SJSA1 (cell line): Measurements from ENCODE around the gene MOB2. TPM values are rescaled to one million over a fixed set of nuclear protein-coding genes. Genes with fewer than 3 reads are reported as not detected.

Source experiments
- DNase-seq, 2 experiments: peaks; one replicate each; pipeline ENCODE4 v3.0.0-alpha.2; 2015 to 2020; ENCODE audit warnings: low spot score in 2 of 2, low read depth in 1 of 2
- H3K27ac ChIP-seq: fragments of 250-450 bp; sonication (Bioruptor Pico); 2 replicates; pipeline ENCODE4 v1.5.1; 2020; ENCODE audit warnings: mild to moderate bottlenecking, moderate library complexity
- H3K27me3 ChIP-seq: fragments of 250-450 bp; sonication (Bioruptor Pico); replicated peaks from 2 replicates; pipeline ENCODE4 v1.5.1; 2020; ENCODE audit warnings: mild to moderate bottlenecking, moderate library complexity
- H3K36me3 ChIP-seq: fragments of 250-450 bp; sonication (Bioruptor Pico); 2 replicates; pipeline ENCODE4 v1.5.1; 2020; ENCODE audit warnings: mild to moderate bottlenecking
- H3K4me1 ChIP-seq: fragments of 250-450 bp; sonication (Bioruptor Pico); replicated peaks from 2 replicates; pipeline ENCODE4 v1.6.1; 2021; ENCODE audit warnings: mild to moderate bottlenecking
- H3K4me3 ChIP-seq: fragments of 250-450 bp; sonication (Bioruptor Pico); 2 replicates; pipeline ENCODE4 v1.5.1; 2020; ENCODE audit warnings: mild to moderate bottlenecking
- H3K9me3 ChIP-seq: fragments of 250-450 bp; sonication (Bioruptor Pico); replicated peaks from 2 replicates; pipeline ENCODE4 v1.5.1; 2020; ENCODE audit warnings: mild to moderate bottlenecking
- total RNA-seq: library from RNA; depleted of rRNA; stranded (reverse); fragments of >200 nt; shearing (Covaris generic); gene quantifications from 2 replicates; pipeline ENCODE4 v1.2.3, GENCODE V29; 2014

The MOB2 gene
- total RNA-seq, 1 experiment from 2014 or later = 9.1 TPM

GRCh38 chr11:1452744-1453143 is 33.8 kb downstream of the MOB2 start:
- DNase-seq = no peak
- no peak overlapping the region for H3K4me3 ChIP-seq
- no peaks in the 10 kb centered on the region for H3K4me1 ChIP-seq
- H3K9me3 ChIP-seq = no peaks in the 10 kb centered on the region
- H3K27me3 ChIP-seq = no peaks in the 10 kb centered on the region
- H3K27ac ChIP-seq = no peak overlapping the region
- no peaks in the 10 kb centered on the region for H3K36me3 ChIP-seq

GRCh38 chr11:1451781-1452470 is 34.7 kb downstream of the MOB2 start:
- no peaks in the 10 kb centered on the region for H3K9me3 ChIP-seq
- DNase-seq = no peak
- no peak overlapping the region for H3K27ac ChIP-seq
- no peaks in the 10 kb centered on the region for H3K27me3 ChIP-seq
- H3K4me3 ChIP-seq = no peak overlapping the region
- H3K4me1 ChIP-seq = no peaks in the 10 kb centered on the region
- H3K36me3 ChIP-seq = no peaks in the 10 kb centered on the region

GRCh38 chr11:1450949-1451710 is 35.4 kb downstream of the MOB2 start:
- Histone ChIP-seq H3K4me1 (no peaks in the 10 kb centered on the region), H3K36me3 (no peaks in the 10 kb centered on the region), H3K27me3 (no peaks in the 10 kb centered on the region), H3K9me3 (no peaks in the 10 kb centered on the region), H3K27ac (no peak overlapping the region), H3K4me3 (no peak overlapping the region)
- DNase-seq = no peak

- no peaks in the 10 kb centered on the region for H3K36me3 ChIP-seq
- H3K4me1 ChIP-seq = no peaks in the 10 kb centered on the region
- no peak for DNase-seq
- no peak overlapping the region for H3K4me3 ChIP-seq
- H3K27ac ChIP-seq = no peak overlapping the region
- no peaks in the 10 kb centered on the region for H3K27me3 ChIP-seq
- no peaks in the 10 kb centered on the region for H3K9me3 ChIP-seq
These were observed 36.2 kb downstream of the MOB2 start for GRCh38 chr11:1450344-1450875.

GRCh38 chr11:1449490-1450243 is 36.9 kb downstream of the MOB2 start:
- no peak overlapping the region for H3K4me3 ChIP-seq

GRCh38 chr11:1448882-1449281 is 37.7 kb downstream of the MOB2 start:
- no peaks in the 10 kb centered on the region for H3K27me3 ChIP-seq
- H3K36me3 ChIP-seq = no peaks in the 10 kb centered on the region
- no peak overlapping the region for H3K4me3 ChIP-seq
- no peaks in the 10 kb centered on the region for H3K9me3 ChIP-seq
- no peak for DNase-seq
- H3K27ac ChIP-seq = no peak overlapping the region
- no peaks in the 10 kb centered on the region for H3K4me1 ChIP-seq

More at GRCh38 chr11:1449490-1450243, 36.9 kb downstream of the MOB2 start:
- Histone ChIP-seq H3K27ac (no peak overlapping the region), H3K4me1 (no peaks in the 10 kb centered on the region), H3K36me3 (no peaks in the 10 kb centered on the region), H3K9me3 (no peaks in the 10 kb centered on the region), H3K27me3 (no peaks in the 10 kb centered on the region)
- DNase-seq = no peak

GRCh38 chr11:1447845-1448825 is 38.4 kb downstream of the MOB2 start:
- Histone ChIP-seq H3K4me3 (no peak overlapping the region), H3K27ac (no peak overlapping the region), H3K9me3 (no peaks in the 10 kb centered on the region), H3K4me1 (no peaks in the 10 kb centered on the region), H3K27me3 (no peaks in the 10 kb centered on the region), H3K36me3 (no peaks in the 10 kb centered on the region)
- DNase-seq = no peak

- H3K27me3 ChIP-seq = no peaks in the 10 kb centered on the region
- no peaks in the 10 kb centered on the region for H3K36me3 ChIP-seq
- H3K9me3 ChIP-seq = no peaks in the 10 kb centered on the region
- H3K4me1 ChIP-seq = no peaks in the 10 kb centered on the region
- H3K4me3 ChIP-seq = no peak overlapping the region
- DNase-seq = no peak
- no peak overlapping the region for H3K27ac ChIP-seq
These were observed 40.0 kb downstream of the MOB2 start for GRCh38 chr11:1446623-1447022.

- no peaks in the 10 kb centered on the region for H3K4me1 ChIP-seq
- no peak overlapping the region for H3K27ac ChIP-seq
- DNase-seq = no peak
- H3K36me3 ChIP-seq = no peaks in the 10 kb centered on the region
- no peaks in the 10 kb centered on the region for H3K27me3 ChIP-seq
- H3K4me3 ChIP-seq = no peak overlapping the region
- H3K9me3 ChIP-seq = no peaks in the 10 kb centered on the region
These were observed 40.7 kb downstream of the MOB2 start for GRCh38 chr11:1445741-1446445.

GRCh38 chr11:1444823-1445422 is 41.7 kb downstream of the MOB2 start:
- H3K4me3 ChIP-seq = no peak overlapping the region
- no peaks in the 10 kb centered on the region for H3K36me3 ChIP-seq
- no peaks in the 10 kb centered on the region for H3K4me1 ChIP-seq

GRCh38 chr11:1444321-1444720 is 42.3 kb downstream of the MOB2 start:
- no peaks in the 10 kb centered on the region for H3K27me3 ChIP-seq
- no peak for DNase-seq
- H3K4me3 ChIP-seq = no peak overlapping the region
- no peak overlapping the region for H3K27ac ChIP-seq
- no peaks in the 10 kb centered on the region for H3K4me1 ChIP-seq
- H3K36me3 ChIP-seq = no peaks in the 10 kb centered on the region
- H3K9me3 ChIP-seq = no peaks in the 10 kb centered on the region

More at GRCh38 chr11:1444823-1445422, 41.7 kb downstream of the MOB2 start:
- H3K9me3 ChIP-seq = no peaks in the 10 kb centered on the region
- DNase-seq = no peak
- no peaks in the 10 kb centered on the region for H3K27me3 ChIP-seq
- no peak overlapping the region for H3K27ac ChIP-seq

GRCh38 chr11:1443737-1444136 is 42.8 kb downstream of the MOB2 start:
- no peaks in the 10 kb centered on the region for H3K9me3 ChIP-seq
- no peak overlapping the region for H3K27ac ChIP-seq
- DNase-seq = no peak
- no peaks in the 10 kb centered on the region for H3K36me3 ChIP-seq
- H3K4me1 ChIP-seq = no peaks in the 10 kb centered on the region
- no peak overlapping the region for H3K4me3 ChIP-seq
- no peaks in the 10 kb centered on the region for H3K27me3 ChIP-seq
